Esophagus squamous epithelium (tissue), 5 donors: ENCODE measurements around the gene PDLIM5. TPM values are rescaled to one million over a fixed set of nuclear protein-coding genes. Genes with fewer than 3 reads are reported as not detected.

Experiments
- DNase-seq: peaks from one replicate; lab custom pipeline; 2025; lab: John Stamatoyannopoulos, UW
- H3K27ac ChIP-seq, 4 donors: fragments of 200-600 bp; sonication (generic); one replicate each; pipeline ENCODE4 v1.5.1; 2016 to 2019; ENCODE audit warnings: mild to moderate bottlenecking in 1 of 4
- H3K27me3 ChIP-seq, 4 donors: fragments of 200-600 bp; sonication (generic); 1 replicate in 3 of 4; 2 replicates in 1 of 4; pipeline versions ENCODE4 v1.5.1 to v1.6.0; 2017 to 2021; ENCODE audit warnings: antibody characterized with exemption in 1 of 4
- H3K36me3 ChIP-seq, 3 donors: fragments of 200-600 bp; sonication (generic); one replicate each; pipeline ENCODE4 v1.5.1; 2016 to 2019
- H3K4me1 ChIP-seq, 3 donors: fragments of 200-600 bp; sonication (generic); one replicate each; pipeline ENCODE4 v1.5.1; 2017 to 2019
- H3K4me3 ChIP-seq, 4 donors: fragments of 200-600 bp; sonication (generic); 1 replicate in 3 of 4; 2 replicates in 1 of 4; pipeline ENCODE4 v1.5.1; 2016 to 2019; ENCODE audit warnings: mild to moderate bottlenecking in 2 of 4, moderate library complexity in 1 of 4
- H3K9me3 ChIP-seq, 3 donors: fragments of 200-600 bp; sonication (generic); one replicate each; pipeline ENCODE4 v1.5.1; 2016 to 2019
- CTCF ChIP-seq, 6 experiments: fragments of 450-650 bp in 4 of 6; fragments of 200-600 bp in 2 of 6; sonication (generic) in 2 of 6; IDR thresholded peaks; one replicate each; pipeline ENCODE4 v1.5.1; 2016 to 2019; ENCODE audit warnings: antibody characterized with exemption in 6 of 6, mild to moderate bottlenecking in 4 of 6, moderate library complexity in 4 of 6
- POLR2A ChIP-seq, 4 donors: fragments of 450-650 bp; IDR thresholded peaks; one replicate each; pipeline ENCODE4 v1.6.1; 2017; ENCODE audit warnings: antibody characterized with exemption in 4 of 4, mild to moderate bottlenecking in 4 of 4, moderate library complexity in 3 of 4
- WGBS, 2 donors: methylation state at CpG; one replicate each; pipeline ENCODE4 v1.1.5; 2018; 5-methylcytosine and 5-hydroxymethylcytosine counted together
- intact Hi-C: fragments of 100-400 bp; cut with DNase I; formaldehyde crosslinking; loops from one replicate; pipeline ENCODE4 v1.15.0; 2022
- total RNA-seq, 4 donors: library from RNA; depleted of rRNA; stranded (reverse); fragments of >200 nt; gene quantifications; one replicate each; pipeline ENCODE4 v1.1.0, GENCODE V29; 2016
- donor health status: DM: yes; HTN: yes; CAD: no.

Gene PDLIM5
- total RNA-seq, 4 donors from 2014 or later: 57.0 to 204 (median 157) TPM

GRCh38 chr4:94408549-94409374 is 43.0 kb upstream of the PDLIM5 start:
- no peaks in the 10 kb centered on the region for H3K27me3 ChIP-seq
- H3K4me3 ChIP-seq: no peak overlapping the region
- DNase-seq: no peak
- 65 to 84% methylated on average over 5 of the region's 5 CpGs for WGBS, 2 donors
- H3K4me1 ChIP-seq: peaks cover 0 to 41% (median 9%) of the 10 kb centered on the region in 3 donors
- no peak overlapping the region for H3K27ac ChIP-seq
- H3K36me3 ChIP-seq: no peaks in the 10 kb centered on the region
- no peaks in the 10 kb centered on the region for H3K9me3 ChIP-seq
- TF ChIP-seq POLR2A (IDR thresholded peaks at IDR 0.05): no peak
- intact Hi-C loops: loop anchor here (5.0 kb wide), 1 partner anchor 184 kb away; no protein-coding TSS in a partner anchor

- H3K36me3 ChIP-seq: no peaks in the 10 kb centered on the region
- H3K9me3 ChIP-seq: no peaks in the 10 kb centered on the region
- peaks cover 0 to 41% (median 9%) of the 10 kb centered on the region in 3 donors for H3K4me1 ChIP-seq
- H3K4me3 ChIP-seq: no peak overlapping the region
- no peak for TF ChIP-seq CTCF (IDR thresholded peaks at IDR 0.05)
- no peak for TF ChIP-seq POLR2A (IDR thresholded peaks at IDR 0.05)
- intact Hi-C loops: loop anchor here (5.0 kb wide), 1 partner anchor 183 kb away; no protein-coding TSS in a partner anchor
- 91 to 100% methylated on average over 1 of the region's 1 CpG for WGBS, 2 donors
- no peak for DNase-seq
- H3K27me3 ChIP-seq: no peaks in the 10 kb centered on the region
- H3K27ac ChIP-seq: no peak overlapping the region
These were observed 42.4 kb upstream of the PDLIM5 start for GRCh38 chr4:94409375-94409679.

- DNase-seq: no peak
- no peak for TF ChIP-seq POLR2A (IDR thresholded peaks at IDR 0.05)
- no peak for TF ChIP-seq CTCF (IDR thresholded peaks at IDR 0.05)
- Histone ChIP-seq H3K4me3 (no peak overlapping the region), H3K4me1 (peaks cover 0 to 41% (median 9%) of the 10 kb centered on the region in 3 donors), H3K27ac (peak overlapping the region in 2 of 4 donors; percentile 18 to 42), H3K36me3 (no peaks in the 10 kb centered on the region), H3K27me3 (no peaks in the 10 kb centered on the region), H3K9me3 (no peaks in the 10 kb centered on the region)
- intact Hi-C loops: loop anchor here (5.0 kb wide), 1 partner anchor 182 kb away; no protein-coding TSS in a partner anchor
These were observed 41.8 kb upstream of the PDLIM5 start for GRCh38 chr4:94409962-94410361.

- 43 to 45% methylated on average over 9 to 10 of the region's 10 CpGs for WGBS, 2 donors
- no peak for TF ChIP-seq CTCF (IDR thresholded peaks at IDR 0.05)
- no peak for TF ChIP-seq POLR2A (IDR thresholded peaks at IDR 0.05)
- Histone ChIP-seq H3K27ac (peak overlapping the region; percentile 42 to 49 (median 44)), H3K4me3 (peak overlapping the region in 1 of 4 donors; percentile 1), H3K27me3 (no peaks in the 10 kb centered on the region), H3K9me3 (no peaks in the 10 kb centered on the region), H3K36me3 (no peaks in the 10 kb centered on the region), H3K4me1 (peaks cover 0 to 41% (median 9%) of the 10 kb centered on the region in 3 donors)
- intact Hi-C loops: no loop called here
- DNase-seq: no peak
These were observed 41.0 kb upstream of the PDLIM5 start for GRCh38 chr4:94410678-94411206.

- Histone ChIP-seq H3K4me3 (no peak overlapping the region), H3K27ac (peak overlapping the region in 2 of 4 donors; percentile 34 to 49), H3K9me3 (no peaks in the 10 kb centered on the region), H3K36me3 (no peaks in the 10 kb centered on the region), H3K27me3 (no peaks in the 10 kb centered on the region), H3K4me1 (peaks cover 0 to 41% (median 9%) of the 10 kb centered on the region in 3 donors)
- TF ChIP-seq CTCF (IDR thresholded peaks at IDR 0.05) (no peak), POLR2A (IDR thresholded peaks at IDR 0.05) (no peak)
- DNase-seq: no peak
- intact Hi-C loops: no loop called here
These were observed 40.4 kb upstream of the PDLIM5 start for GRCh38 chr4:94411296-94411695.
